K562 (cell line): Measurements from ENCODE around the gene PDCD1LG2. TPM values are rescaled to one million over a fixed set of nuclear protein-coding genes. Genes with fewer than 3 reads are reported as not detected.

Experiments
- ATAC-seq: fragments of 200-7000 bp; cut with Tn5 transposase; 3 replicates; pipeline ENCODE4 v1.9.1; 2020; ENCODE audit warnings: moderate library complexity
- BruUV-seq: library from RNA; stranded (reverse); fragments of 400-500 nt; replicated peaks from 2 replicates; lab custom pipeline; 2021; lab: Mats Ljungman, UMichigan
- CTCF ChIA-PET: fragments of 300-600 bp; formaldehyde crosslinking; extraction: SDS; loops from one replicate; lab custom pipeline; 2021; ENCODE audit warnings: low intra/inter-chr PET ratio; lab: Yijun Ruan, JAX
- POLR2A ChIA-PET: fragments of 300-600, 350-650 bp; sonication (Branson Sonifier 250); formaldehyde crosslinking; extraction: SDS; loops from one replicate; lab custom pipeline; 2021; ENCODE audit warnings: antibody characterized with exemption, inconsistent platforms; lab: Yijun Ruan, JAX
- DNase-seq, 4 experiments: peaks; one replicate each; pipeline versions ENCODE4 v3.0.0 to v3.0.0-alpha.2; 2011 to 2018; ENCODE audit warnings: low spot score in 3 of 4, mixed read lengths in 3 of 4; ENCODE audit errors: extremely low read depth in 1 of 4
- FAIRE-seq: peaks from 2 replicates; lab custom pipeline; 2011; peaks lifted over from hg19 to GRCh38; lab: Jason Lieb, UNC
- H2AFZ ChIP-seq: 2 replicates; pipeline ENCODE4 v1.6.0; 2011; ENCODE audit warnings: low read depth, low read length, control low read depth, inconsistent platforms
- H3K27ac ChIP-seq: fragments of 200-600 bp; 3 replicates; pipeline ENCODE4 v1.8.0; 2011; ENCODE audit warnings: low read depth, mild to moderate bottlenecking, control low read depth, inconsistent platforms, low read length, moderate library complexity, mixed read lengths; ENCODE audit errors: extremely low read depth
- H3K27me3 ChIP-seq, 2 experiments: fragments of 300-600 bp in 1 of 2; 2 replicates in 1 of 2; 3 replicates in 1 of 2; pipeline versions ENCODE4 v1.6.0 to v1.8.0; 2011; ENCODE audit warnings: inconsistent platforms in 2 of 2, low read length in 2 of 2, mild to moderate bottlenecking in 1 of 2, mixed read lengths in 1 of 2, moderate library complexity in 1 of 2; ENCODE audit not compliant: control insufficient read depth in 2 of 2, insufficient read depth in 2 of 2
- H3K36me3 ChIP-seq: fragments of 300-600 bp; 3 replicates; pipeline ENCODE4 v1.8.0; 2011; ENCODE audit warnings: mild to moderate bottlenecking, low read length, inconsistent platforms; ENCODE audit not compliant: control insufficient read depth, insufficient read depth
- H3K4me1 ChIP-seq, 2 experiments: fragments of 200-600 bp in 1 of 2; replicated peaks in 1 of 2; 2 replicates in 1 of 2; 3 replicates in 1 of 2; pipeline versions ENCODE4 v1.5.1 to v1.8.0; 2011; ENCODE audit warnings: inconsistent platforms in 2 of 2, low read length in 2 of 2, mild to moderate bottlenecking in 1 of 2, mixed read lengths in 1 of 2, moderate library complexity in 1 of 2; ENCODE audit not compliant: control insufficient read depth in 2 of 2, insufficient read depth in 2 of 2
- H3K4me2 ChIP-seq: 2 replicates; pipeline ENCODE4 v1.6.1; 2011; ENCODE audit warnings: low read length, control low read depth, inconsistent platforms, mixed read lengths; ENCODE audit not compliant: insufficient read depth
- H3K4me3 ChIP-seq: fragments of 200-600 bp; sonication (generic), shearing (Covaris generic); 2 replicates; pipeline ENCODE4 v1.5.1; 2016; ENCODE audit warnings: control low read depth, inconsistent platforms
- H3K79me2 ChIP-seq: fragments of 200-600 bp; 3 replicates; pipeline ENCODE4 v1.8.0; 2011; ENCODE audit warnings: low read length, inconsistent platforms; ENCODE audit not compliant: control insufficient read depth, insufficient read depth
- H3K9ac ChIP-seq, 2 experiments: 2 replicates each; pipeline versions ENCODE4 v1.6.0 to v1.6.1; 2011; ENCODE audit warnings: low read depth in 2 of 2, low read length in 2 of 2, control low read depth in 1 of 2, inconsistent platforms in 1 of 2, mild to moderate bottlenecking in 1 of 2, mixed read lengths in 1 of 2; ENCODE audit not compliant: insufficient read depth in 1 of 2
- H3K9me1 ChIP-seq: one replicate; pipeline ENCODE4 v1.6.0; 2011; ENCODE audit warnings: inconsistent platforms, mild to moderate bottlenecking, low read length, moderate library complexity; ENCODE audit not compliant: control insufficient read depth, insufficient read depth
- H3K9me3 ChIP-seq: replicated peaks from 2 replicates; pipeline ENCODE4 v1.5.1; 2011; ENCODE audit warnings: low read depth, low read length, inconsistent platforms; ENCODE audit not compliant: control insufficient read depth, insufficient read depth
- H4K20me1 ChIP-seq: replicated peaks from 2 replicates; pipeline ENCODE4 v1.6.1; 2011; ENCODE audit warnings: low read length, inconsistent platforms, mixed read lengths; ENCODE audit not compliant: control insufficient read depth, insufficient read depth
- ELF4 ChIP-seq: fragments of 450-650 bp; formaldehyde crosslinking; IDR thresholded peaks from 2 replicates; pipeline ENCODE4 v1.4.0; 2022; ENCODE audit warnings: missing genetic modification characterization
- HNRNPK ChIP-seq: fragments of 200-400 bp; formaldehyde crosslinking; IDR thresholded peaks from one replicate; pipeline ENCODE4 v1.6.1; 2018; ENCODE audit warnings: mild to moderate bottlenecking, low read depth, low read length; ENCODE audit not compliant: poor library complexity, severe bottlenecking
- LARP7 ChIP-seq: fragments of 450-650 bp; IDR thresholded peaks from 2 replicates; pipeline ENCODE4 v1.6.1; 2016
- NKRF ChIP-seq: fragments of 450-650 bp; IDR thresholded peaks from 2 replicates; pipeline ENCODE4 v1.6.1; 2016; ENCODE audit warnings: borderline replicate concordance
- ZFX ChIP-seq: sonication (generic); formaldehyde crosslinking; IDR thresholded peaks from 2 replicates; pipeline ENCODE4 v1.8.0; 2022; ENCODE audit warnings: mild to moderate bottlenecking, missing genetic modification reagents, moderate library complexity
- ZNF165 ChIP-seq: fragments of 250-450 bp; sonication (Bioruptor Pico); IDR thresholded peaks from 2 replicates; pipeline ENCODE4 v1.4.0; 2020; ENCODE audit warnings: borderline replicate concordance
- WGBS: fragments of 100-300 bp; shearing (Covaris generic); methylation state at CpG from one replicate; pipeline ENCODE4 v1.1.6; 2016; ENCODE audit warnings: low coverage, mixed read lengths; ENCODE audit not compliant: insufficient coverage; ENCODE audit errors: missing lambda C conversion rate; 5-methylcytosine and 5-hydroxymethylcytosine counted together
- in situ Hi-C: fragments of 300-500 bp; cut with MboI; formaldehyde crosslinking; loops from 4 replicates; pipeline ENCODE4 v1.15.0; 2018; ENCODE audit warnings: inconsistent platforms, mixed read lengths
- intact Hi-C: fragments of 100-400 bp; cut with micrococcal nuclease; formaldehyde crosslinking; loops from 2 replicates; pipeline ENCODE4 v1.14.2; 2022
- polyA plus RNA-seq, 8 experiments: library from polyadenylated mRNA; depleted of rRNA in 4 of 8; stranded (reverse) in 5 of 8; unstranded in 3 of 8; fragments of >200 nt; fragmentation: Nextera tagmentation in 2 of 8; fragmentation: Illumina TruSeq in 1 of 8; extraction: Ambion mirVana in 2 of 8; extraction: Trizol in 1 of 8; gene quantifications; 2 replicates each; pipeline versions ENCODE4 v1.2.1 to v1.2.3, GENCODE V29; 2011 to 2014; ENCODE audit warnings: inconsistent platforms in 1 of 8, missing spikeins in 1 of 8
- total RNA-seq, 7 experiments: library from RNA; depleted of rRNA in 6 of 7; stranded (reverse); fragments of >200 nt in 6 of 7; fragmentation: Illumina TruSeq in 2 of 7; extraction: Trizol in 2 of 7; gene quantifications; 2 replicates each; pipeline versions ENCODE4 v1.2.1 to v1.2.3, GENCODE V29; 2011 to 2021; ENCODE audit warnings: low replicate concordance in 1 of 7

Gene PDCD1LG2
- total and polyA plus RNA-seq, 9 of the 15 experiments (the other 6 are each of a cell fraction or from before 2014, with no cell fraction given), result not detected

GRCh38 chr9:5587024-5587423, 76.7 kb downstream of the PDCD1LG2 start:
- H3K27me3 ChIP-seq, result no peaks in the 10 kb centered on the region
- H3K9me1 ChIP-seq, result no peaks in the 10 kb centered on the region
- H3K27ac ChIP-seq, result no peak overlapping the region
- H3K4me2 ChIP-seq, result no peak overlapping the region
- 29% methylated on average over 1 of the region's 1 CpG for WGBS
- no peak overlapping the region for H3K9ac ChIP-seq
- H3K79me2 ChIP-seq, result no peaks in the 10 kb centered on the region
- TF ChIP-seq HNRNPK (no peak), LARP7 (no peak), NKRF (no peak), ZFX (CRISPR knock-in tag) (no peak), ELF4 (CRISPR knock-in tag) (no peak), ZNF165 (CRISPR knock-in tag) (no peak)
- TF ChIP-seq, all 486 proteins: peak for 0
- FAIRE-seq (no peak), ATAC-seq (0 out of 3 replicates have a peak, but pooled peaks have one; percentile 44), DNase-seq (no peak)
- no peaks in the 10 kb centered on the region; a peak in 1 of 5 replicates for H3K4me1 ChIP-seq
- no peak overlapping the region for H3K4me3 ChIP-seq
- no peaks in the 10 kb centered on the region for H3K9me3 ChIP-seq
- no peak overlapping the region for H2AFZ ChIP-seq
- H3K36me3 ChIP-seq, result no peaks in the 10 kb centered on the region
- intact Hi-C loops (no loop called here), in situ Hi-C loops (loop anchor here (25.0 kb wide), 1 partner anchor 400 kb away; the partner anchor contains the start of gene INSL6)
- no TSS peak for BruUV-seq
- H4K20me1 ChIP-seq, result no peaks in the 10 kb centered on the region
- ChIA-PET POLR2A (no interaction called here), CTCF (no interaction called here)
